GM19239 (cell line): ENCODE results near the gene RAI2.
"Not testable (repeated sequence)": the region's sequence is repeated elsewhere in the genome, so short reads cannot be mapped to it uniquely, and the experiment has no call there.

ENCODE experiments used
- DNase-seq: peaks from one replicate; pipeline ENCODE4 v3.0.0; 2011; ENCODE audit warnings: low spot score; ENCODE audit not compliant: insufficient read length
- FAIRE-seq: peaks from 2 replicates; lab custom pipeline; 2011; peaks lifted over from hg19 to GRCh38; lab: Jason Lieb, UNC

RAI2 gene

GRCh38 chrX:17788956-17789562, 72.0 kb downstream of the RAI2 start:
- no peak for FAIRE-seq

DNA sequence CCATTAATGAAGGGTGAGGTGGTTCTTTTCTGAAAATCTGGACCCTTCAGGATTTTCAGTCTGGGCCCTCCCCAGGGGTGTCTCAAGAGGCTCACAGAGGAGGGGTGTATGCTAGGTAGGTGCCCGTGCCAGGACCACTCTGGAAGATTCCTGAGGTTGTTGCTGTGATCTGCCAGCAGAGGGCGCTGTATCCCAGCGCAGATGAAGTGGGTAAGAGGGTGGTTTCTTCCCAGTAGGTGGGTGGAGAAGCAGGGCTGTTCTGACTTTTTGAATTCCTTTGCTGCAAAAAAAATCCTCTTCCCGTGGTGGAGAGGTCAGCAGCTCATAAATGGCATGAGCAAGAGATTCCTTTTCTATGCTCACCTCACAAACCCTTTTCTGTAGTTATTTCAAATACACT, 72.7 kb downstream of the RAI2 start:
- peak; percentile 31 for DNase-seq
- peak; percentile 45 for FAIRE-seq

More at GRCh38 chrX:17788956-17789562, 72.0 kb downstream of the RAI2 start:
- DNase-seq, result no peak

DNA sequence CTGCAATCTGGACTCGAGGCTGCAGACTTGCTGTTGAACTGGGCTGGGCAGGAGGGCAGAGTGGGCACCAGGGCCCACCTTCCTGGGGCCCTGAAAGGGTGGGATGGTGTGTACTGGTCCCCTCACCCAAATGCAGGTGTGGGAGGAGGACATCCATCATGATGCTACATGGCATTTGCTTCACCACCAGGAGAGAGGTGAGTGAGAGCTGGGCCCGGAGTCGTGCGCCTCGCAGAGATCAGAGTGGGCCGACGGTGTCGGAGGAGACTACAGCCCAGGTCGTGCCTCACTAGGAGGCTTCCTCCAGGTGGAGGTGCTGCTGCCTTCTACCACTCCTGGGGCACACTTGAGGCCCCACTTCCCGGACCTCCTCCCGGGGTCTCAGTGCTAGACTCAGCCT, 73.5 kb downstream of the RAI2 start:
- DNase-seq, result no peak
- no peak for FAIRE-seq

- FAIRE-seq, DNase-seq: not testable (repeated sequence)
Observed at GRCh38 chrX:17786554-17787347, 74.3 kb downstream of the RAI2 start.

DNA sequence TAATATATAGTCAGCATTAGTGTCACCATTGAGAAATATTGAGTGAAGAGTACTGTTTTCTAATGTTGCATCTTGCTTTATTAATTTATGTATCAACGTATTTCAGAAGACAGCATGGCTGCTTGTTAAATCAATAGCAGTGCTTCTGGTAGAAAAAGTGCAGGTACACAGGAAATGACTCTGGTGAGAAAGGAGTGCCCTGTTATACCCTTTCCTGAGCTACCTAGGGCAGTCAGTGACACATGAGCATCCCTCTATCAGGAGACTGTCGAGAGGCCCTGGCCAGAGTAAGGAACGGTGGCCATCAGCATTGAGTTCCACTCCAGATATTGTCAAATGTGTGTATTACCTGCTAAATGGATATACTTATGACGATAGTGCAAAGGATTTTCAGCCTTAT, 81.7 kb downstream of the RAI2 start:
- FAIRE-seq (no peak), DNase-seq (no peak)

- FAIRE-seq (no peak), DNase-seq (no peak)
Observed at GRCh38 chrX:17778997-17779396, 82.1 kb downstream of the RAI2 start.

DNA sequence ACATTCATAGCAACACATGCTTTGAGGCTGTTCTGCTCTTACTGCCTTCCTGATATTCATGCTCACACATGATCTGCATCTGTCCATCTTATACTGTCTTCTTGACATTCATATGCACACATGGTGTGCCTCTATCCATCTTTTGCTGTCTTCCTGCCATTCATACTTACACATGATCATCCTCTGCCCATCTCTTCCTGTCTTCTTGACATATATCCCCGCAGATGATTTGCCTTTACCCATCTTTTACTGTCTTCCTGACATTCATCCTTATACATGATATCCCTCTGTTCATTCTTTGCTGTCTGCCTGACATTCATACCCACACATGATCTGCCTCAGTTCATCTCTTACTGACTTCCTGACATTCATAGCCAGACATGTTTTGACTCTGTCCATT, 87.0 kb downstream of the RAI2 start:
- no peak for DNase-seq
- peak; percentile 23 for FAIRE-seq

- DNase-seq, result no peak
- FAIRE-seq, result no peak
Observed at GRCh38 chrX:17773221-17773876, 87.7 kb downstream of the RAI2 start.

- DNase-seq (no peak), FAIRE-seq (no peak)
Observed at GRCh38 chrX:17769701-17770269, 91.3 kb downstream of the RAI2 start.

DNA sequence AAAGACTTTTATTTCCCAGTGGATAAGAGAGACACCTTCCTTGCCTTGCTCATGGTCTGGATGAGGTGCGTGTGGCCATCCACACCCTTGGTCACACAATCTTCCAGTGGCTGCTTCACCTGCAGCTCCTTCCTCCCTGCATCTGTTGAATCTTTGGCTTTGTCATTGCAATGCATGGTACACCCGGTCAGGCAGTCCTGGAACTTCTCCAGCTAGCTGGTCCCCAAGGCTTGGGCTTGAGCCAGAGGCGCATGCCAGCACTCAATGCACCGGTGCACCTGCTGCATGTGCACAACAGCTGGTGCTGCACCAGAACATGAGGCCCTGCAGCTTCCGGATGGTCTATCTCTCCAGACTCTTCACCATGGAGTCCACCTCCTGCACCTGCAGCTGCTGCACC, 92.1 kb downstream of the RAI2 start:
- FAIRE-seq (no peak), DNase-seq (no peak)

- DNase-seq, result no peak
- FAIRE-seq, result no peak
Observed at GRCh38 chrX:17767734-17768133, 93.4 kb downstream of the RAI2 start.

GRCh38 chrX:17759990-17760389, 101.1 kb downstream of the RAI2 start:
- FAIRE-seq, result no peak
- no peak for DNase-seq

GRCh38 chrX:17758382-17758781, 102.7 kb downstream of the RAI2 start:
- peak; percentile 19 for DNase-seq
- FAIRE-seq, result no peak

- no peak for FAIRE-seq
- DNase-seq, result no peak
Observed at GRCh38 chrX:17750436-17750835, 110.7 kb downstream of the RAI2 start.
